Naive thymus-derived CD8-positive, alpha-beta T cell (primary cell): ENCODE data around the gene XXYLT1. TPM values are rescaled to one million over a fixed set of nuclear protein-coding genes. Genes with fewer than 3 reads are reported as not detected.

Source experiments
- ATAC-seq, 2 donors: fragments of 150-1000 bp; cut with Tn5 transposase in 1 of 2; sonication (Bioruptor Pico), chemical (Tn5 transposase) in 1 of 2; 1 replicate in 1 of 2; 2 replicates in 1 of 2; pipeline ENCODE4 v1.10.0; 2021; ENCODE audit warnings: mild to moderate bottlenecking in 2 of 2, moderate library complexity in 2 of 2
- POLR2A ChIA-PET: fragments of 350-600 bp; sonication (Branson Sonifier 250); formaldehyde crosslinking; loops from one replicate; lab custom pipeline; 2021; ENCODE audit warnings: antibody characterized with exemption; lab: Charles Lee
- DNase-seq, 10 donors: peaks; one replicate each; pipeline versions ENCODE4 v3.0.0 to v3.0.0-alpha.2; 2020 to 2022
- H3K27ac Mint-ChIP-seq, 10 donors: one replicate each; pipeline ENCODE4 v1.8.0; 2020 to 2022; ENCODE audit warnings: mild to moderate bottlenecking in 10 of 10, mixed read lengths in 10 of 10, moderate library complexity in 4 of 10, inconsistent platforms in 1 of 10
- H3K27me3 Mint-ChIP-seq, 5 donors: one replicate each; pipeline ENCODE4 v1.8.0; 2021 to 2022; ENCODE audit warnings: mixed read lengths in 5 of 5
- H3K36me3 Mint-ChIP-seq, 3 donors: one replicate each; pipeline ENCODE4 v1.8.0; 2020 to 2022; ENCODE audit warnings: mixed read lengths in 3 of 3, mild to moderate bottlenecking in 2 of 3, inconsistent platforms in 1 of 3
- H3K4me1 Mint-ChIP-seq, 4 donors: one replicate each; pipeline ENCODE4 v1.8.0; 2021 to 2022; ENCODE audit warnings: mixed read lengths in 4 of 4
- H3K4me3 Mint-ChIP-seq, 10 donors: one replicate each; pipeline ENCODE4 v1.8.0; 2020 to 2022; ENCODE audit warnings: mild to moderate bottlenecking in 10 of 10, mixed read lengths in 10 of 10, moderate library complexity in 6 of 10, inconsistent platforms in 1 of 10
- H3K9me3 Mint-ChIP-seq, 9 donors: one replicate each; pipeline ENCODE4 v1.8.0; 2020 to 2022; ENCODE audit warnings: mixed read lengths in 9 of 9, mild to moderate bottlenecking in 3 of 9, inconsistent platforms in 1 of 9, moderate library complexity in 1 of 9
- polyA plus RNA-seq, 3 donors: library from polyadenylated mRNA; unstranded; fragments of 300-500 nt; fragmentation: Illumina TruSeq; gene quantifications; one replicate each; pipeline ENCODE4 v1.2.3, GENCODE V29; 2021
- total RNA-seq, 8 experiments: library from RNA in 2 of 8; stranded (reverse) in 2 of 8; gene quantifications; one replicate each; pipeline ENCODE4 v1.2.3 and lab custom pipeline; 2021 to 2026

The XXYLT1 gene
- total and polyA plus RNA-seq, 5 experiments from 2014 or later, result 5.4 to 8.3 (median 6.3) TPM

DNA sequence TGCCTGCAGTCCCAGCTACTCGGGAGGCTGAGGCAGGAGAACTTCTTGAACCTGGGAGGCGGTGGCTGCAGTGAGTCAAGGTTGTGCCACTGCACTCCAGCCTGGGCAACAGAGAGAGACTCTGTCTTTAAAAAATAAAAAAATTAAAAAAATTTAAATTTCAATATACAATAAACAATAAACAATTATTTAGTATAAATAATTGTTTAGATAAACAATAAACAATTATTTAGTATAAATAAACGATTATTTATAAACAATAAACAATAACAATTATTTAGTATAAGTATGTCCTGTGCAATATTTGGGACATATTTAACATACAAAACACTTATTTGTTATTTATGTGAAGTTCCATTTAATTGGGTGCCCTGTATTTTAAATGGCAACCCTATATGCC lies 119.6 kb downstream of the XXYLT1 start:
- POLR2A ChIA-PET, result no interaction called here
- H3K27ac Mint-ChIP-seq, result peak overlapping the region in 1 of 10 donors; percentile 77
- no peak for ATAC-seq

DNA sequence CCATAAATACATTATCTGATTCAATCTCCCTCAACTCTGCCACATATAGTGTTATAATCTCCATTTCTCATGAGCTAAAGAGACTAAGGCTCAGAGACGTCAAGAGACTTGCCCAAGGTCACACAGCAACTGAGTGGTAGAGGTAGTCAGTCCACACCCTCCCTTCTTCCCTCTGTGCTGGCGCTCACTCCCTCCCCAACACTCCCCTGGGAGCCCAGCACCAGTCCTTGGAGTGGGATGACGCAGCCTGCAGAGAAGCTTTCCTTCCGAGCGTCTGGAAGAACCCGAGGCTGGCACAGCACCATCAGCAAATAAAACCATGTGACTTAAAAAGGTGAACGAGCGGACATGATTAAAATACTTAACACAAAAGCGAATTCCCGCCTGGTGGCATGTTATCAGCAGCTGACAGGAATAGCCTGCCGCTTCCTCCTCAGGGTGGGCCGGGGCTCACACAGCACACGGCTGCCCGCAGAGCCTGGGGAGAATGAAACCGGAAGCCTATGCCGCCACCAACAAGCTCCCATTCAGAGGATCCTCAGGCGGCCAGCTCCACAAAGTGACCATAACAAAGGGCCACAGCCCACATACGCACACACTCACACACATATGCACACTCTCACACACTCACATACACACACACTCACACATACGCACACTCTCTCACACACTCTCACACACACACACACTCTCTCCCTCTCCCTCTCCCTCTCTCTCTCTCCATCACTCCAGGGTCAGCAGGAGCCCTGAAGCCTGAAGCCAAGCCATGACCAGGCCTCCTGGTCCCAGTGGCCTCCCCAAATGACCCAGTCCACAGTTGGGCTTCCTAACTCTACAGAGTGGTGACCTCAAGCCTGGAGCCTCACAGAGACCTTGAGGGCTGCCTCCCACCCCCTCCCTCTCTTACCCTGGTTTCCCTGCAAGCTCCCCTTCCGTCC lies 120.5 kb downstream of the XXYLT1 start:
- Mint-ChIP-seq H3K9me3 (no peaks in the 10 kb centered on the region), H3K27ac (peak overlapping the region in 9 of 10 donors; percentile 58 to 96 (median 83))
- POLR2A ChIA-PET, result interaction anchor here (0.7 to 1.4 kb wide), 3 partner anchors 12 to 478 kb away, joined by 3 to 5 read pairs (median 5); no protein-coding TSS in a partner anchor

More for the DNA sequence above, 119.6 kb downstream of the XXYLT1 start:
- Mint-ChIP-seq H3K27me3 (peaks cover 0 to 5% (median 0%) of the 10 kb centered on the region in 5 donors), H3K36me3 (peaks cover 0 to 12% (median 8%) of the 10 kb centered on the region in 3 donors), H3K4me1 (peaks cover 27 to 76% (median 50%) of the 10 kb centered on the region in 4 donors), H3K9me3 (no peaks in the 10 kb centered on the region), H3K4me3 (peak overlapping the region in 1 of 10 donors; percentile 87)
- no peak for DNase-seq

DNA sequence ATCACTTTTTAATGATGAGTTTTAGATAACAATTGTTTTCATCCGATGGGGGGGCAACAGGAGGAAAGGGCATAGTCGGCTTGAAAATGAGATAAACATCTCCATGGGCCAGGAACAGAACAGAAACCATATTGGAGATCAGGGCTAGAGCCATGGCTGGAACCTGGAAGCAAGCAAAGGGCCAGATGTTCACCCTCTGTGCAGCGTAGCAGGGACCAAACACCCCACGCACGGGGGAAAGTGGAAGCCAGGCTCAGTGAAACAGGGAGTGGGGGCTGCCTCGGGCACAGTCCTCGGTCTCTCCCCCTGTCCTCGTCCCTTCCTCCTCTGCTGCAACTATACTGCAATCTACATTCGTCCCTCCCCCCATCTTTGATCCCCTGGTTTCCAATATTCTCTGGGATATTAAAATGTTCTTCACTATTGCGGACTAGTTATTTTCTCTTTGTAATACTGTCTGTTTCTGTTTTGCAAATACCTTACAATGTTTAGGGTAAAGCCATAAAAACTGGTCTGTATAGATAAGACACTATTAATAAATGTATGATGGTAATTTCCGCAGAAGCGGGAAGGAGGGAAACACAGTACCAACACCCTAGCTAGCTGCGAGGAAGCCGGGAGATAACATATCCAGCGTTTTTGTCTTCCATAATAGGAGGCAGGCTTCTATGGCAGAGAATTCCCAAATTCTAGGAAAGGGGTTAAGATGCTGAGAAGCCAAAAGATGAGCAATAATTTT lies 121.5 kb downstream of the XXYLT1 start:
- H3K36me3 Mint-ChIP-seq, result peaks cover 0 to 6% (median 2%) of the 10 kb centered on the region in 3 donors
- peaks cover 18 to 68% (median 41%) of the 10 kb centered on the region in 4 donors for H3K4me1 Mint-ChIP-seq
- DNase-seq (no peak), ATAC-seq (no peak)
- H3K4me3 Mint-ChIP-seq, result peak overlapping the region in 5 of 10 donors; percentile 75 to 93 (median 85)
- H3K27me3 Mint-ChIP-seq, result peaks cover 0 to 5% (median 0%) of the 10 kb centered on the region in 5 donors
- POLR2A ChIA-PET, result interaction anchor here (1.4 kb wide), 2 partner anchors 13 kb away, joined by 3 to 5 read pairs; no protein-coding TSS in a partner anchor
- peak overlapping the region in 3 of 10 donors; percentile 16 to 84 (median 53) for H3K27ac Mint-ChIP-seq
- no peaks in the 10 kb centered on the region for H3K9me3 Mint-ChIP-seq

More for the DNA sequence above, 120.5 kb downstream of the XXYLT1 start:
- DNase-seq (peak in 6 of 10 donors; percentile 6 to 35 (median 17)), ATAC-seq (peak; percentile 73 to 80)
- Mint-ChIP-seq H3K36me3 (peaks cover 0 to 6% (median 4%) of the 10 kb centered on the region in 3 donors), H3K27me3 (peaks cover 0 to 5% (median 0%) of the 10 kb centered on the region in 5 donors), H3K4me1 (peaks cover 24 to 71% (median 47%) of the 10 kb centered on the region in 4 donors), H3K4me3 (peak overlapping the region in 9 of 10 donors; percentile 66 to 91 (median 86))

DNA sequence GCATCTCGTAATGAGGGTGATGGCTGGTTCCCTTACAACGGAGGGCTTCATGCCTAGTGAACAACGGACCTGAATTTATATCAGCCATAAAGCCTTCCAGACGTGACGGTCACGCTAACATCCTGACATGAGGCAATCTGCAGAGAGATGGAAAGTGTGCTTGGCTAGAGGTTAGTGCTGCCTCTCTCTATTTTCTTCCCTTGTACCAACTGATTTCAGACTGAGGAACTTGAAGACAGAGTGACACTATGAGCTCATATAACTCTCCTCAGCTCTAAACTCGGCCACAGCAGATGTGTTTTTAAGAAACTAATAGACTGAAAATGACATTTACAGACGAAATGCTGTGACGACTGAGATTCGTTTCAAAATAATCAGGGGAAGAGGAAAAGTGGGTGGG lies 122.4 kb downstream of the XXYLT1 start:
- Mint-ChIP-seq H3K4me3 (peak overlapping the region in 9 of 10 donors; percentile 67 to 93 (median 85)), H3K36me3 (peaks cover under 1 to 6% (median 2%) of the 10 kb centered on the region in 3 donors), H3K4me1 (peaks cover 14 to 60% (median 34%) of the 10 kb centered on the region in 4 donors), H3K27ac (peak overlapping the region in 5 of 10 donors; percentile 7 to 77 (median 58)), H3K27me3 (peaks cover 0 to 5% (median 0%) of the 10 kb centered on the region in 5 donors), H3K9me3 (peaks cover 0 to under 1% (median 0%) of the 10 kb centered on the region in 9 donors)
- DNase-seq (no peak), ATAC-seq (no peak)
- POLR2A ChIA-PET, result interaction anchor here (0.7 to 1.7 kb wide), 4 partner anchors 9 to 466 kb away, joined by 3 to 5 read pairs (median 3); no protein-coding TSS in a partner anchor

DNA sequence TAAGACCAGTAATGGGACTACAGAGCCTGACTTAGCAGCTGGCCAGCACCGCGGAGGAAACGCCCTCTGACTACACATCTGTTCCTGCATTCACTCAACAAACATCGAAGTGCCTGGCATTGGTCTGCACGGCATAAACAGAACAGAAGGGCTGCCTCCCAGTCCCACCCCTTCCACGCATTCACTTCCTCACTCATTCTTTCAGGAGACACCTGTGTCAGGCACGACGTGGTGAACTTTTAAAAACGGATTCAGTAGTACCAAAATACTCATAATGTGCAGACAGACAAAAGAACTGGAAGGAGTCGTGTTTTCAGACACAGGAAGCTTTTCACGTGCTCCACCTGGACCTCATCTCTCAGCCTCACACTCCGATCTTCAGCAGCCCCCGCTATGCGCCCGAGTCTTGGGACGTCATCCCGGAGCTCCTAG lies 123.3 kb downstream of the XXYLT1 start:
- Mint-ChIP-seq H3K36me3 (peaks cover 0 to 7% (median 4%) of the 10 kb centered on the region in 3 donors), H3K4me1 (peaks cover 14 to 57% (median 32%) of the 10 kb centered on the region in 4 donors), H3K27me3 (peaks cover 0 to 5% (median 0%) of the 10 kb centered on the region in 5 donors), H3K4me3 (peak overlapping the region; percentile 46 to 93 (median 82)), H3K9me3 (peaks cover 0 to 3% (median 0%) of the 10 kb centered on the region in 9 donors), H3K27ac (peak overlapping the region in 9 of 10 donors; percentile 1 to 91 (median 63))
- POLR2A ChIA-PET, result interaction anchor here (0.7 to 1.7 kb wide), 4 partner anchors 8 to 465 kb away, joined by 3 to 5 read pairs (median 3); no protein-coding TSS in a partner anchor
- DNase-seq (no peak), ATAC-seq (peak; percentile 63 to 68)

DNA sequence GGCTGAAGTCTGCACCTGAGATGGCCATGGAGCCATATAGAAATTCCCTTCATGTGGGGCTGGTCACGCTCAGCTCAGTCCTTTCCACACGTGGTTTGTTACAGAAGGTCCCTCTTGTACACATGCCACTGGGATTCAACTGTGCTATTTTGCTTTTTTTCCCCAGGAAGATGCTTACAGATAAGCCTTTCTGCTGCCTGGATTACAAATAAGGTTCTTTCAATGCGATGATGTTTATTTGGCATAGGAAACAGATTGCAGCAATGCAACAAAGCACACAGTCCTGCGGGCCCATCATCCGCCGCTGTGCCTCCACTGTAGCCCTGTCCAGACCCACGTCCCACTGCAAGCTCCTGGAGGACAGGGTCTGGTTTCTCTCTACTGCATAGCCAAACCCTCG lies 124.8 kb downstream of the XXYLT1 start:
- H3K4me3 Mint-ChIP-seq, result no peak overlapping the region
- peaks cover 0 to 5% (median 0%) of the 10 kb centered on the region in 5 donors for H3K27me3 Mint-ChIP-seq
- POLR2A ChIA-PET, result interaction anchor here (1.0 kb wide), 1 partner anchor 9 kb away, joined by 3 read pairs; no protein-coding TSS in a partner anchor
- peaks cover 13 to 21% (median 17%) of the 10 kb centered on the region in 3 donors for H3K36me3 Mint-ChIP-seq
- DNase-seq, result no peak
- peaks cover 0 to 15% (median 8%) of the 10 kb centered on the region in 9 donors for H3K9me3 Mint-ChIP-seq
- no peak for ATAC-seq
- no peak overlapping the region for H3K27ac Mint-ChIP-seq
- H3K4me1 Mint-ChIP-seq, result peaks cover 14 to 52% (median 32%) of the 10 kb centered on the region in 4 donors

DNA sequence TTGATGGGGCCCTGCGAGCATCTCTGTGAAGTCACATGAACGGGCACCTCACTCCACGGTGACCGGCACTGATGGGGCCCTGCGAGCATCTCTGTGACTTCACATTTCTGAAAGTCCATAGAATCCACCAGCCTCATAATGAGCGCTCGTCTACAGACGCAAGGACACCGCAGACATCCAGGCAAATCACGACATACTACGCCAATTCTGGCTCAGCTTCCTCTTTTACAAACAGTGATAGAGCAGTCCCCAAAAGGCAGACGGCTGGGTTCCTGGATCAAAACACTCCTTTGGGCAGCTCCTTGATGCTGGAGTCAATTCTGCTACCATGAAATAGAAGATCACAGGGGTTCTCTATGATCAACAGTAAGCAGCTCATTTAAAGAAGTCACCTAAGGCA lies 125.4 kb downstream of the XXYLT1 start:
- Mint-ChIP-seq H3K4me3 (no peak overlapping the region), H3K4me1 (peaks cover 14 to 46% (median 28%) of the 10 kb centered on the region in 4 donors), H3K27ac (no peak overlapping the region), H3K27me3 (peaks cover 0 to 4% (median 0%) of the 10 kb centered on the region in 5 donors), H3K9me3 (peaks cover 2 to 20% (median 12%) of the 10 kb centered on the region in 9 donors), H3K36me3 (peaks cover 15 to 27% (median 23%) of the 10 kb centered on the region in 3 donors)
- POLR2A ChIA-PET, result no interaction called here
- DNase-seq (no peak), ATAC-seq (no peak)

DNA sequence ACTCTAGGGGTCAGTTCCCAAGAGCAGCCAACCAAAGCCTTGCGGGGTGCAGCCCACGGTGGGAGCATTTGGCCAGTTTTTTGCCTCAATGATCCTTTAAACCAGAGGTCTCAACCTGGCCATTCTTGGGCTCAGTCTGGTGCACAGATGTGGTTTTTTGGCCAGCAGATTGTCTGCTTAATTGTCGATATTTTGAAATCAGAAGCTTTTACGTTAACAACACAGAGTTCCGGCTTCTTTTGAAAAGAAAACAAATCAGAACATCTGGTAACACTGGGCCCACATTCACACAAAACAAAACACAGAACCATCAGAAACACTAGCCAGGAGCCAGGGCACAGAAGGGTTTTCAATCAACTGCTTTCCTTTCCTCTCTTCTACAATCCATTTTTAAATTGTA lies 127.7 kb downstream of the XXYLT1 start:
- ATAC-seq, result no peak
- DNase-seq, result no peak
- POLR2A ChIA-PET, result interaction anchor here (1.0 kb wide), 1 partner anchor 120 kb away, joined by 3 read pairs; no protein-coding TSS in a partner anchor
- H3K27ac Mint-ChIP-seq, result no peak overlapping the region
- no peaks in the 10 kb centered on the region for H3K27me3 Mint-ChIP-seq
- peaks cover 8 to 22% (median 11%) of the 10 kb centered on the region in 4 donors for H3K4me1 Mint-ChIP-seq
- peaks cover 2 to 27% (median 17%) of the 10 kb centered on the region in 9 donors for H3K9me3 Mint-ChIP-seq
- no peak overlapping the region for H3K4me3 Mint-ChIP-seq
- H3K36me3 Mint-ChIP-seq, result peaks cover 22 to 29% (median 28%) of the 10 kb centered on the region in 3 donors

DNA sequence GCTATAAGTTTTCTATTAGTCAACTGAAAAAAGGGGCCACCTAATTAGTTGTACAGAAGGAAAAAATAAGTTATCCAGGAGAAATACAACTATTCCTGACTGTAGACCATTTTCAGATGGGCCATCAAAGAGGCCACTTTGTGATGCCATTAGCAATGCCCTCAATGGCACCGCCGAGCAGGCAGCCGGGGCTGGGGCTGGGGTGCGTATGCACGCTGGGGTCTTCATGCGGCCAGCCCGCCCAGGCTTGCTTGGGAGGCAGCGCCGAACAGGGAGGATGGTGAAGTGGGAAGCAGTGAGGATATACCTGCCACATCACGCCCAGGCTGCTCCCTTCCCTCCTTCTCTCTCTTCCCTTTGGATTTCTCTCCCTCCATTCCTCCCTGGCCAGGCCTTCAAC lies 128.4 kb downstream of the XXYLT1 start:
- H3K4me3 Mint-ChIP-seq, result no peak overlapping the region
- peaks cover 1 to 15% (median 4%) of the 10 kb centered on the region in 4 donors for H3K4me1 Mint-ChIP-seq
- peaks cover 2 to 27% (median 17%) of the 10 kb centered on the region in 9 donors for H3K9me3 Mint-ChIP-seq
- ATAC-seq, result no peak
- peaks cover 22 to 29% (median 28%) of the 10 kb centered on the region in 3 donors for H3K36me3 Mint-ChIP-seq
- no peak for DNase-seq
- H3K27ac Mint-ChIP-seq, result no peak overlapping the region
- POLR2A ChIA-PET, result interaction anchor here (1.0 kb wide), 1 partner anchor 120 kb away, joined by 3 read pairs; no protein-coding TSS in a partner anchor
- H3K27me3 Mint-ChIP-seq, result no peaks in the 10 kb centered on the region

DNA sequence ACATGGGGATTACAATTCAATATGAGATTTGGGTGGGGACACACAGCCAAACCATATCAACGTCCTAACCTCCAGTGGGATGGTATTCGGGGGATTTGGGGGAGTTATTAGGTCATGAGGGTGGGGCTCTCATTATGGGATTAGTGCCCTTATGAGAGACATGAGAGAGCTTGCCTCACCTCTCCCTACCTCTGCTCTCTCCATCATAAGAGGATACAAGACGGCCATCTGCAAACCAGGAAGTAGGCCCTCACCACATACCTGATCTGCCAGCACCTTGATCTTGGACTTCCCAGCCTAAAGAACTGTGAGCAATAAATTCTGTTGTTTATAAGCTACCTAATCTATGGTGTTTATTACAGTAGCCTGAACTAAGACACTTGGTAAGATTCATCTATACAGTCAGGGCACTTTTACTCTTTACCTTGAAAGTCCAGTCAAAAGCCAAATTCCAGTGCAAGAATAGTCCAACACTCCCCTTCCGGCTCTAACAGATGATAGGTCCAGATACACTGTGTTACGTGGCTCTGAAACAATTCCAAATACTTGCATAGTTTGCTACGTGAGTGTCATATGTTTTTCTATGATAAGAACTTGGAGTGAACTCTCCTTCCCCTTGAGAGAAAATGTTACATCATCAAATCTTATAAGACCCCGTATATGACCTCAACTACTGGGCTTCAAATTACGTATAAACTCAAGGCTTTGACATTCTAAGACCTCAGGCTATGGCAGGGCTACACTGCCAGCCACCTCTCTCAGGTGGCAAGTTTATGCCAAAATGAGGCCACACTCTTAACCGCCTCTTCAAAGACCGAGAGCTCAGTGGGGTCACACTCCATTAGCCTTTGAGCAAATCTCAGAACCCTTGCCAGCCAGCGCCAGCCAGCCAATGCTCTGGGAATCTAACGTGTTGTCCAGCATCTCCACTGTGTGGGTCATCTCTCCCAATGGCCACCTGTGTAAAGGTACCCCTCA lies 129.9 kb downstream of the XXYLT1 start:
- Mint-ChIP-seq H3K27ac (no peak overlapping the region), H3K9me3 (peaks cover 2 to 27% (median 17%) of the 10 kb centered on the region in 9 donors), H3K27me3 (no peaks in the 10 kb centered on the region), H3K4me3 (no peak overlapping the region), H3K36me3 (peaks cover 22 to 29% (median 28%) of the 10 kb centered on the region in 3 donors), H3K4me1 (peaks cover 0 to 9% (median 2%) of the 10 kb centered on the region in 4 donors)
- DNase-seq (no peak), ATAC-seq (no peak)
- POLR2A ChIA-PET, result no interaction called here
